K562 (cell line): Measurements from ENCODE around the gene SGMS1. TPM values are rescaled to one million over a fixed set of nuclear protein-coding genes. Genes with fewer than 3 reads are reported as not detected.

Experiments
- FOSL1 ChIP-seq: fragments of 200-800 bp; sonication (Bioruptor generic); conservative IDR thresholded peaks from 2 replicates; pipeline ENCODE4 v1.6.1; 2016; ENCODE audit warnings: missing genetic modification characterization, missing compliant biosample characterization
- HINFP ChIP-seq: fragments of 450-650 bp; conservative IDR thresholded peaks from 2 replicates; pipeline ENCODE4 v1.6.1; 2016; ENCODE audit warnings: missing genetic modification characterization, low read depth, mild to moderate bottlenecking, control low read depth, missing compliant biosample characterization
- MAFG ChIP-seq: fragments of 450-650 bp; conservative IDR thresholded peaks from 2 replicates; pipeline ENCODE4 v1.6.1; 2016; ENCODE audit warnings: missing genetic modification characterization, missing compliant biosample characterization
- MTA3 ChIP-seq: fragments of 450-650 bp; formaldehyde crosslinking; IDR thresholded peaks from 2 replicates; pipeline ENCODE4 v1.6.1; 2017; ENCODE audit warnings: mild to moderate bottlenecking, borderline replicate concordance
- YBX1 ChIP-seq: fragments of 450-650 bp; IDR thresholded peaks from 2 replicates; pipeline ENCODE4 v1.7.1; 2016; ENCODE audit warnings: mild to moderate bottlenecking
- ZBTB5 ChIP-seq: fragments of 450-650 bp; IDR thresholded peaks from 2 replicates; pipeline ENCODE4 v1.6.1; 2017; ENCODE audit warnings: antibody characterized with exemption
- ZKSCAN8 ChIP-seq: fragments of 200-800 bp; sonication (Bioruptor generic); IDR thresholded peaks from 2 replicates; pipeline ENCODE4 v1.6.1; 2016; ENCODE audit warnings: missing genetic modification characterization, missing compliant biosample characterization
- ZNF311 ChIP-seq: fragments of 250-450 bp; sonication (Bioruptor Pico); IDR thresholded peaks from 2 replicates; pipeline ENCODE4 v1.4.0; 2020; ENCODE audit warnings: mild to moderate bottlenecking, moderate library complexity
- ZNF347 ChIP-seq: fragments of 450-650 bp; formaldehyde crosslinking; IDR thresholded peaks from 2 replicates; pipeline ENCODE4 v1.4.0; 2020; ENCODE audit warnings: low read depth, mild to moderate bottlenecking, moderate library complexity
- ZNF354B ChIP-seq: fragments of 250-450 bp; sonication (Bioruptor Pico); IDR thresholded peaks from 2 replicates; pipeline ENCODE4 v1.4.0; 2020
- ZNF444 ChIP-seq: fragments of 250-450 bp; sonication (Bioruptor Pico); IDR thresholded peaks from 2 replicates; pipeline ENCODE4 v1.4.0; 2020; ENCODE audit warnings: mild to moderate bottlenecking, moderate library complexity
- ZNF830 ChIP-seq: fragments of 250-450 bp; sonication (Bioruptor Pico); IDR thresholded peaks from 2 replicates; pipeline ENCODE4 v1.5.0; 2021; ENCODE audit warnings: mild to moderate bottlenecking
- polyA plus RNA-seq, 8 experiments: library from polyadenylated mRNA; depleted of rRNA in 4 of 8; stranded (reverse) in 5 of 8; unstranded in 3 of 8; fragments of >200 nt; fragmentation: Nextera tagmentation in 2 of 8; fragmentation: Illumina TruSeq in 1 of 8; extraction: Ambion mirVana in 2 of 8; extraction: Trizol in 1 of 8; gene quantifications; 2 replicates each; pipeline versions ENCODE4 v1.2.1 to v1.2.3, GENCODE V29; 2011 to 2014; ENCODE audit warnings: inconsistent platforms in 1 of 8, missing spikeins in 1 of 8
- total RNA-seq, 7 experiments: library from RNA; depleted of rRNA in 6 of 7; stranded (reverse); fragments of >200 nt in 6 of 7; fragmentation: Illumina TruSeq in 2 of 7; extraction: Trizol in 2 of 7; gene quantifications; 2 replicates each; pipeline versions ENCODE4 v1.2.1 to v1.2.3, GENCODE V29; 2011 to 2021; ENCODE audit warnings: low replicate concordance in 1 of 7
- TF ChIP-seq, protein P1 (sequence below), 3 experiments: fragments of 200-800 bp in 1 of 3; sonication (Bioruptor generic) in 1 of 3; sonication (generic) in 1 of 3; formaldehyde crosslinking in 1 of 3; IDR thresholded peaks; 2 replicates each; pipeline versions ENCODE4 v1.6.1 to v1.8.0; 2016 to 2022; ENCODE audit warnings: mild to moderate bottlenecking in 2 of 3, missing compliant biosample characterization in 2 of 3, missing genetic modification characterization in 2 of 3, missing genetic modification reagents in 1 of 3
- TF ChIP-seq, protein P2 (sequence below): fragments of 250-450 bp; sonication (Bioruptor Pico); IDR thresholded peaks from 2 replicates; pipeline ENCODE4 v1.9.0; 2021; ENCODE audit warnings: mild to moderate bottlenecking
- TF ChIP-seq, protein P3 (sequence below): fragments of 250-450 bp; sonication (Bioruptor Pico); IDR thresholded peaks from 2 replicates; pipeline ENCODE4 v1.8.0; 2021; ENCODE audit warnings: mild to moderate bottlenecking, moderate library complexity
- TF ChIP-seq, protein P4 (sequence below): fragments of 250-450 bp; sonication (Bioruptor Pico); IDR thresholded peaks from 2 replicates; pipeline ENCODE4 v1.5.0; 2020; ENCODE audit warnings: mild to moderate bottlenecking, borderline replicate concordance
- TF ChIP-seq, protein P5 (sequence below): fragments of 450-650 bp; IDR thresholded peaks from 2 replicates; pipeline ENCODE4 v1.6.1; 2016; ENCODE audit warnings: antibody characterized with exemption

Gene SGMS1
- total and polyA plus RNA-seq, 9 of the 15 experiments (the other 6 are each of a cell fraction or from before 2014, with no cell fraction given) = 22.6 to 232 (median 82.2) TPM

DNA sequence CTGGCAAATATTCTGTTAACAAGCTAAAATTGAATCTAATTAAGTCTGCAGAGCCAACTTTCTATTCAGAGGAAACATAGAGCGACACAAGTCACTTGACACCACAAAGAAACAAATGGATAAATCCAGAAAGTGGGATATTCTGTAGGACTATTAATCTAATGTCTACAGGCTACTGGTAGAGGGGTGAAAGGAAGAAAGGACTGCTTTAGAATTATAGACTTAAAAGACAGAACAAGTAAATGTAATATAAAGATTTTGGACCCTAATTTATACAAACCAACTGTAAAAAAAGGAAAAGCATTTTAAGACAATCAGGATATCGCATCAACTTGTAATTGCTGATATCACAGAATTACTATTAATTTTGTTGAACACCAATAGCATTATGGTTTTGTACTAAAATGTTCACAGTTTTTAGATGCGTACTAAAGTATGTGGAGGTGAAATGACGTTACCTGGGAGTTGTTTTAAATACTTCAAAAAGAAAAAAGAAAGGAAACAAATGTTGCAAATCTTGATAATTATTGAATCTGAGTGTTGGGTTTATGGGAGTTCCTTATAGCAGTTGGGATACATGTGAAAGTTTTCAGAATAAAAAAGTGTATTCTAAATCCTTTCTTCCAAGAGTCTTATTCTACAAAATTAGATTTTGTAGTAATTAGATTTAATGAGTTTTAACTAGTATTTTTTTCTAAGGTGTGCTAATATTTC, 298.9 kb downstream of the SGMS1 start (continued):
- TF ChIP-seq, protein P1, sequence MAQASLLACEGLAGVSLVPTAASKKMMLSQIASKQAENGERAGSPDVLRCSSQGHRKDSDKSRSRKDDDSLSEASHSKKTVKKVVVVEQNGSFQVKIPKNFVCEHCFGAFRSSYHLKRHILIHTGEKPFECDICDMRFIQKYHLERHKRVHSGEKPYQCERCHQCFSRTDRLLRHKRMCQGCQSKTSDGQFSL (CRISPR knock-in tag; IDR thresholded peaks at IDR 0.05) = no peak
- TF ChIP-seq, protein P1 (tag; IDR thresholded peaks at IDR 0.05) = no peak
- TF ChIP-seq ZNF311 (CRISPR knock-in tag) = peak; percentile 78
- TF ChIP-seq, protein P2, sequence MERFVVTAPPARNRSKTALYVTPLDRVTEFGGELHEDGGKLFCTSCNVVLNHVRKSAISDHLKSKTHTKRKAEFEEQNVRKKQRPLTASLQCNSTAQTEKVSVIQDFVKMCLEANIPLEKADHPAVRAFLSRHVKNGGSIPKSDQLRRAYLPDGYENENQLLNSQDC (CRISPR knock-in tag) = no peak
- no peak for TF ChIP-seq ZNF830 (CRISPR knock-in tag)
- TF ChIP-seq, protein P3, sequence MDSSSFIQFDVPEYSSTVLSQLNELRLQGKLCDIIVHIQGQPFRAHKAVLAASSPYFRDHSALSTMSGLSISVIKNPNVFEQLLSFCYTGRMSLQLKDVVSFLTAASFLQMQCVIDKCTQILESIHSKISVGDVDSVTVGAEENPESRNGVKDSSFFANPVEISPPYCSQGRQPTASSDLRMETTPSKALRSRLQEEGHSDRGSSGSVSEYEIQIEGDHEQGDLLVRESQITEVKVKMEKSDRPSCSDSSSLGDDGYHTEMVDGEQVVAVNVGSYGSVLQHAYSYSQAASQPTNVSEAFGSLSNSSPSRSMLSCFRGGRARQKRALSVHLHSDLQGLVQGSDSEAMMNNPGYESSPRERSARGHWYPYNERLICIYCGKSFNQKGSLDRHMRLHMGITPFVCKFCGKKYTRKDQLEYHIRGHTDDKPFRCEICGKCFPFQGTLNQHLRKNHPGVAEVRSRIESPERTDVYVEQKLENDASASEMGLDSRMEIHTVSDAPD (CRISPR knock-in tag) = 0 out of 2 replicates have a peak, but pooled peaks have one; percentile 12
- TF ChIP-seq, protein P4, sequence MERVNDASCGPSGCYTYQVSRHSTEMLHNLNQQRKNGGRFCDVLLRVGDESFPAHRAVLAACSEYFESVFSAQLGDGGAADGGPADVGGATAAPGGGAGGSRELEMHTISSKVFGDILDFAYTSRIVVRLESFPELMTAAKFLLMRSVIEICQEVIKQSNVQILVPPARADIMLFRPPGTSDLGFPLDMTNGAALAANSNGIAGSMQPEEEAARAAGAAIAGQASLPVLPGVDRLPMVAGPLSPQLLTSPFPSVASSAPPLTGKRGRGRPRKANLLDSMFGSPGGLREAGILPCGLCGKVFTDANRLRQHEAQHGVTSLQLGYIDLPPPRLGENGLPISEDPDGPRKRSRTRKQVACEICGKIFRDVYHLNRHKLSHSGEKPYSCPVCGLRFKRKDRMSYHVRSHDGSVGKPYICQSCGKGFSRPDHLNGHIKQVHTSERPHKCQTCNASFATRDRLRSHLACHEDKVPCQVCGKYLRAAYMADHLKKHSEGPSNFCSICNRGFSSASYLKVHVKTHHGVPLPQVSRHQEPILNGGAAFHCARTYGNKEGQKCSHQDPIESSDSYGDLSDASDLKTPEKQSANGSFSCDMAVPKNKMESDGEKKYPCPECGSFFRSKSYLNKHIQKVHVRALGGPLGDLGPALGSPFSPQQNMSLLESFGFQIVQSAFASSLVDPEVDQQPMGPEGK (CRISPR knock-in tag) = no peak
- TF ChIP-seq YBX1 = no peak
- peak; percentile 9; the same call in 1 of the 2 replicates for TF ChIP-seq ZKSCAN8 (CRISPR knock-in tag)
- TF ChIP-seq, protein P5, sequence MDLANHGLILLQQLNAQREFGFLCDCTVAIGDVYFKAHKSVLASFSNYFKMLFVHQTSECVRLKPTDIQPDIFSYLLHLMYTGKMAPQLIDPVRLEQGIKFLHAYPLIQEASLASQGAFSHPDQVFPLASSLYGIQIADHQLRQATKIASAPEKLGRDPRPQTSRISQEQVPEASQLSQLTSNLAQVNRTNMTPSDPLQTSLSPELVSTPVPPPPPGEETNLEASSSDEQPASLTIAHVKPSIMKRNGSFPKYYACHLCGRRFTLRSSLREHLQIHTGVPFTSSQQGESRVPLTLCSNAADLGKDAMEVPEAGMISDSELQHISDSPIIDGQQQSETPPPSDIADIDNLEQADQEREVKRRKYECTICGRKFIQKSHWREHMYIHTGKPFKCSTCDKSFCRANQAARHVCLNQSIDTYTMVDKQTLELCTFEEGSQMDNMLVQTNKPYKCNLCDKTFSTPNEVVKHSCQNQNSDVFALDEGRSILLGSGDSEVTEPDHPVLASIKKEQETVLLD = no peak
- TF ChIP-seq ZBTB5 = no peak
- TF ChIP-seq ZNF347 (CRISPR knock-in tag) = no peak
- no peak for TF ChIP-seq FOSL1 (tag)
- no peak for TF ChIP-seq MTA3
- TF ChIP-seq ZNF354B (CRISPR knock-in tag) = 0 out of 2 replicates have a peak, but pooled peaks have one; percentile 19
- 0 out of 2 replicates have a peak, but pooled peaks have one; percentile 74 for TF ChIP-seq ZNF444 (CRISPR knock-in tag)
- peak; percentile 60 for TF ChIP-seq MAFG (tag)
- TF ChIP-seq HINFP = 0 out of 2 replicates have a peak, but pooled peaks have one; percentile 1
